Spleen (tissue), 7 donors: ENCODE measurements around the gene ARPC5.

Experiments used
- CTCF ChIP-seq, 11 experiments: fragments of 200-600 bp in 7 of 11; fragments of 450-650 bp in 4 of 11; sonication (generic) in 4 of 11; IDR thresholded peaks in 8 of 11; conservative IDR thresholded peaks in 3 of 11; 1 replicate in 7 of 11; 2 replicates in 4 of 11; pipeline versions ENCODE4 v1.4.0 to v1.8.0; 2016 to 2021; ENCODE audit warnings: antibody characterized with exemption in 11 of 11, inconsistent platforms in 4 of 11, mild to moderate bottlenecking in 1 of 11
- POLR2A ChIP-seq, 3 donors: fragments of 450-650 bp; IDR thresholded peaks; one replicate each; pipeline ENCODE4 v1.5.1; 2017; ENCODE audit warnings: antibody characterized with exemption in 3 of 3, mild to moderate bottlenecking in 1 of 3
- donor health status: DM: no; HTN: no; CAD: no; lungs with moderate emphysema.
- donor health status: DM: no; HTN: no; CAD: no.
- donor health status: DM: no; HTN: no; CAD: no.

GRCh38 chr1:183646776-183647175 is 11.2 kb upstream of the ARPC5 start:
- no peak for TF ChIP-seq CTCF (IDR thresholded peaks at IDR 0.05 in 8 of 11, conservative IDR thresholded peaks at IDR 0.05 in 3 of 11)
- TF ChIP-seq POLR2A (IDR thresholded peaks at IDR 0.05), result no peak
